ENCODE results near the gene IL1R1. TPM values are rescaled to one million over a fixed set of nuclear protein-coding genes. Genes with fewer than 3 reads are reported as not detected.

Gene IL1R1, protein sequence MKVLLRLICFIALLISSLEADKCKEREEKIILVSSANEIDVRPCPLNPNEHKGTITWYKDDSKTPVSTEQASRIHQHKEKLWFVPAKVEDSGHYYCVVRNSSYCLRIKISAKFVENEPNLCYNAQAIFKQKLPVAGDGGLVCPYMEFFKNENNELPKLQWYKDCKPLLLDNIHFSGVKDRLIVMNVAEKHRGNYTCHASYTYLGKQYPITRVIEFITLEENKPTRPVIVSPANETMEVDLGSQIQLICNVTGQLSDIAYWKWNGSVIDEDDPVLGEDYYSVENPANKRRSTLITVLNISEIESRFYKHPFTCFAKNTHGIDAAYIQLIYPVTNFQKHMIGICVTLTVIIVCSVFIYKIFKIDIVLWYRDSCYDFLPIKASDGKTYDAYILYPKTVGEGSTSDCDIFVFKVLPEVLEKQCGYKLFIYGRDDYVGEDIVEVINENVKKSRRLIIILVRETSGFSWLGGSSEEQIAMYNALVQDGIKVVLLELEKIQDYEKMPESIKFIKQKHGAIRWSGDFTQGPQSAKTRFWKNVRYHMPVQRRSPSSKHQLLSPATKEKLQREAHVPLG
- 37.3 to 57.0 TPM (median 46.4 TPM) in 5 replicates for total RNA-seq (2022; extraction: Qiagen RNA extraction)

GRCh38 chr2:102141970-102142828, at the start of gene IL1R1:
Gene IL1R1, plus strand, starts transcription at chr2:102142746. Its CDS starts 14,979 bp downstream, at chr2:102157725.

GRCh38 chr2:102186791-102187495, 44.4 kb downstream of the IL1R1 start, which contains the start of gene IL1RL2:
Gene IL1RL2, plus strand, starts transcription at chr2:102187023. Its CDS starts 845 bp downstream, at chr2:102187868.

Other genes with a start within 250 kb of the IL1R1 start
- gene IL1R2, start 150.8 kb upstream of the IL1R1 start, total RNA-seq (2022; extraction: Qiagen RNA extraction), result 0.91 to 2.1 TPM (median 1.3 TPM) in 5 replicates
- gene IL1RL2, start 44.3 kb downstream of the IL1R1 start, total RNA-seq (2022; extraction: Qiagen RNA extraction), result 0.04 to 0.08 TPM (median 0.06 TPM) in 3 of 5 replicates, not detected in the others
- 0.64 to 1.6 TPM (median 1.2 TPM) in 5 replicates for gene IL1RL1, start 168.8 kb downstream of the IL1R1 start, total RNA-seq (2022; extraction: Qiagen RNA extraction)
- gene IL18R1, start 213.1 kb downstream of the IL1R1 start, total RNA-seq (2022; extraction: Qiagen RNA extraction), result 1.1 to 1.4 TPM (median 1.2 TPM) in 5 replicates

All from A549 treated with dexamethasone at 1 μM for 4 hours (cell line).